Measurements from ENCODE around the gene MYCBP.

The MYCBP gene

GRCh38 chr1:38819040-38819439 lies 54.1 kb downstream of the MYCBP start:
- DNase-seq, result no peak

GRCh38 chr1:38818175-38818976 lies 54.8 kb downstream of the MYCBP start:
- DNase-seq, result peak; percentile 65 to 72

- DNase-seq, result no peak
Observed at GRCh38 chr1:38817267-38818174, 55.6 kb downstream of the MYCBP start.

- peak in 1 of 2 donors; percentile 31 for DNase-seq
Observed at GRCh38 chr1:38815903-38816627, 57.1 kb downstream of the MYCBP start.

GRCh38 chr1:38814984-38815464 lies 58.1 kb downstream of the MYCBP start:
- DNase-seq, result no peak

GRCh38 chr1:38814444-38814983 lies 58.6 kb downstream of the MYCBP start:
- DNase-seq, result no peak

GRCh38 chr1:38812981-38813380 lies 60.2 kb downstream of the MYCBP start:
- DNase-seq, result no peak
